ENCODE data around the gene ARL3.
A peak's percentile ranks its signal among the peaks of the same experiment; 100 is the strongest.

ARL3 gene

DNA sequence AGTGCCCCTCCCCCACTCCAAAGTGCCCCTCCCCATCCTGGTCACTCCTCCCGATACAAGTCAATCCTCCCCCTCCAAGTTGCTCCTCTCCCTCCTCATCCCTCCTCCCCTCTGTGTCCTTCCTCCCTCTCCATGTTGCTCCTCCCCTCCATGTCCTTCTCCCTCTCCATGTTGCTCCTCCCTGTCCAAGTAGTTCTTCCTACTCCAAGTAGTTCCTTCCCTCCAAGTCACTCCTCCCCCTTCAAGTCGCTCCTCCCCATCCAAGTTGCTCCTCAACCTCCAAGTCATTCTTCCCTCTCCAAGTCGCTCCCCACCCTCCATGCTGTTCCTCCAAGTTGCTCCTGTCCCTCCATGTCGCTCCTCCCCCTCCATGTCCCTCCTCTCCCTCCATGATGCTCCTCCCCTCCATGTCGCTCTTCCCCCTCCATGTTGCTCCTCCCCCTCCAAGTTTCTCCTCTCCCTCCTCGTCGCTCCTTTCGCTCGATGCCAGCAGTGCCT is 20.9 kb upstream of the ARL3 start:
- no peak overlapping the region for H3K4me3 ChIP-seq (ENCODE audit: low read length)
- TF ChIP-seq, protein P1, sequence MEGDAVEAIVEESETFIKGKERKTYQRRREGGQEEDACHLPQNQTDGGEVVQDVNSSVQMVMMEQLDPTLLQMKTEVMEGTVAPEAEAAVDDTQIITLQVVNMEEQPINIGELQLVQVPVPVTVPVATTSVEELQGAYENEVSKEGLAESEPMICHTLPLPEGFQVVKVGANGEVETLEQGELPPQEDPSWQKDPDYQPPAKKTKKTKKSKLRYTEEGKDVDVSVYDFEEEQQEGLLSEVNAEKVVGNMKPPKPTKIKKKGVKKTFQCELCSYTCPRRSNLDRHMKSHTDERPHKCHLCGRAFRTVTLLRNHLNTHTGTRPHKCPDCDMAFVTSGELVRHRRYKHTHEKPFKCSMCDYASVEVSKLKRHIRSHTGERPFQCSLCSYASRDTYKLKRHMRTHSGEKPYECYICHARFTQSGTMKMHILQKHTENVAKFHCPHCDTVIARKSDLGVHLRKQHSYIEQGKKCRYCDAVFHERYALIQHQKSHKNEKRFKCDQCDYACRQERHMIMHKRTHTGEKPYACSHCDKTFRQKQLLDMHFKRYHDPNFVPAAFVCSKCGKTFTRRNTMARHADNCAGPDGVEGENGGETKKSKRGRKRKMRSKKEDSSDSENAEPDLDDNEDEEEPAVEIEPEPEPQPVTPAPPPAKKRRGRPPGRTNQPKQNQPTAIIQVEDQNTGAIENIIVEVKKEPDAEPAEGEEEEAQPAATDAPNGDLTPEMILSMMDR (conservative IDR thresholded peaks at IDR 0.05; ENCODE audit: low read depth, low read length) = no peak
- DNase-seq (ENCODE audit: low read depth) = no peak

DNA sequence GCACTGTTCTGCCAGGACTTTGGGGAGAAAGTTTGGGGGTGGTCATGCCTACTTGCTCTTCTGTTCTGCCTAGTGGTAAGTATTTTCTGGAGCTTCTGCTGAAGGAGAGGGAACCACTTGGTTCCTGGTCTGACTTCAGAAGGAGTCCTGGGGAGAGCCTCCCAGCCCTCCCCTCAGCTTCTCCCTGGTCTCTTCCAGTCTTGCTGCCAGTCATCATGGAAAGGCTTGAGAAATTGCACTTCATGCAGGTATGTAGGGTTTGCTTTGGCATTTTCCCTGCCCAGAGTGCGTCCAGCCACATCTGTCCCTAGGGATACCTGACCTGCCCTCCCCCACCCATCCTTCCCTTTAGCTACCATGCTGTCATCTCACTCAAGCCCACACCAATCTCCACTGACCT is 18.5 kb upstream of the ARL3 start:
- no peak overlapping the region for H3K4me3 ChIP-seq (ENCODE audit: low read length)
- no peak for DNase-seq (ENCODE audit: low read depth)
- TF ChIP-seq, protein P1 (conservative IDR thresholded peaks at IDR 0.05; ENCODE audit: low read depth, low read length) = no peak

DNA sequence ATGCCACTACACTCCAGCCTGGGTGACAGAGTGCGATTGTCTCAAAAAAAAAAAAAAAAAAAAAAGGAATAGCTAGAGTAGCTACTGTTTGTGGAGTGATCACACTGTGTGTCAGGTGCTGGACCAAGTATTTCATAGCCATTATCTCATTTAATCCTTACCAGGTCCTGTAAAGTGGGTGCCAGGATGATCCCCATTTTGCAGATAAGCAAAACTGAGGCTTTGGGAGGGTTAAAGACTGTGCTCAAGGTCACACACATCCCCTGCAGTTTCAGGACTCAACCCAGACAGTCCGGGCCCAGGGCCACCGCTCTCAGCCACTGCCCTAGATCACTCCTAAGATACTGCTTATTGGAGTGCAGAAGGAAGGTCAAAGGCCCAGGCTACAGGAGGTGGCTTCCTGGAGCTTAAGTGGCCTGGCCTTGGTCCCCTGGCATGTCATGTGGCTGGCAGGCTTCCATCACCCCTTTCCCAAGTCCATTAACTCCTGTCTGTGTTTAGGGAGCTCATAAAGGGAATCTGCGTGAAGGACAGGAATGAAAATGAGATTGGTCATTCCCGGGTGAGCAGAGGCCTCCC is 17.1 kb upstream of the ARL3 start:
- DNase-seq (ENCODE audit: low read depth) = no peak
- TF ChIP-seq, protein P1 (conservative IDR thresholded peaks at IDR 0.05; ENCODE audit: low read depth, low read length) = no peak

DNA sequence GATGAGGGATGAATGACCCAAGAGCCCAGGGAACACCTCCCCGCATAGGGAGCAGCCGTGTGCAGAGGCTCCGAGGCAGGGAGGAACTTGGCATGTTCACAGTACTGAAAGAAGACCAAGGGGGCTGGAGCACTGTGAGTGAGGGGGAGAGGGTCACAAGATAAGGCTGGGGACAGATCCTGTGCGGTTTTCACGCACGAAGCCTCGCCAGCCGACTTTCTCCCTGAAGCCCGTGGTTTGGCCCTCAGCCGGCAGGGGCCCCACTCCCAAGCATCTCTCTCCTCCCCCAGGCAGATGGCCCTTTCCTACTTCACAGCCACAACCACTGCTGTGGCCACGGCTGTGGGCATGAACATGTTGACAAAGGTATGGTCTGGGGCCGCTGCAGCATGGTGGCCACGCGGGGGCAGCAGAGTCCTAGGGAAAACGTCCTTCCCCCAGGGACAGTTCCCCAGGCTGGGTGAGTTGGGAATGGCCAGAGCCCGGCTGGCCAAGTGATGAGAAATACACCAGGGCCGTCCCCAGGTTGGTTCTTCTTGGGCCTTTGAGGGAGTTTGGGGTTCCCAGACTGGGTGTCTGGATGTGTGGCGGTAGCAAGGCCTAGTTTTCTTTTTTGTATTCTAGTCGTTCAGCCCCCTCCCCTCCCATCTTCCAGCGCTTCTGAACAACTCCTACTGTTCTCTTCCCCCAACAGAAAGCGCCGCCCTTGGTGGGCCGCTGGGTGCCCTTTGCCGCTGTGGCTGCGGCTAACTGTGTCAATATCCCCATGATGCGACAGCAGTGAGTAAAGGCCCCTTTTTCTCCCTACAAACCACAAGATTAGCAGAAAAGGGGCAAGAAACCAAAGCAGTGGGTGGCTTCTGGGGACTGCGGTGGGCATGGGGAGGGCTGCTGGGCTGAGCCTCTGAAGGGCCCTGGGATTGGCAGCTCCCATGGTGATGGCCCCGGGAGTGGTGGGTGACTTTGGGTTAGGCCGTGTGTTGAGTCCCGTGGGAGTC is 15.1 kb upstream of the ARL3 start:
- H3K4me3 ChIP-seq (ENCODE audit: low read length) = no peak overlapping the region
- TF ChIP-seq, protein P1 (conservative IDR thresholded peaks at IDR 0.05; ENCODE audit: low read depth, low read length) = peak; percentile 91
- no peak for DNase-seq (ENCODE audit: low read depth)

More for the DNA sequence above, 17.1 kb upstream of the ARL3 start:
- no peak overlapping the region for H3K4me3 ChIP-seq (ENCODE audit: low read length)

DNA sequence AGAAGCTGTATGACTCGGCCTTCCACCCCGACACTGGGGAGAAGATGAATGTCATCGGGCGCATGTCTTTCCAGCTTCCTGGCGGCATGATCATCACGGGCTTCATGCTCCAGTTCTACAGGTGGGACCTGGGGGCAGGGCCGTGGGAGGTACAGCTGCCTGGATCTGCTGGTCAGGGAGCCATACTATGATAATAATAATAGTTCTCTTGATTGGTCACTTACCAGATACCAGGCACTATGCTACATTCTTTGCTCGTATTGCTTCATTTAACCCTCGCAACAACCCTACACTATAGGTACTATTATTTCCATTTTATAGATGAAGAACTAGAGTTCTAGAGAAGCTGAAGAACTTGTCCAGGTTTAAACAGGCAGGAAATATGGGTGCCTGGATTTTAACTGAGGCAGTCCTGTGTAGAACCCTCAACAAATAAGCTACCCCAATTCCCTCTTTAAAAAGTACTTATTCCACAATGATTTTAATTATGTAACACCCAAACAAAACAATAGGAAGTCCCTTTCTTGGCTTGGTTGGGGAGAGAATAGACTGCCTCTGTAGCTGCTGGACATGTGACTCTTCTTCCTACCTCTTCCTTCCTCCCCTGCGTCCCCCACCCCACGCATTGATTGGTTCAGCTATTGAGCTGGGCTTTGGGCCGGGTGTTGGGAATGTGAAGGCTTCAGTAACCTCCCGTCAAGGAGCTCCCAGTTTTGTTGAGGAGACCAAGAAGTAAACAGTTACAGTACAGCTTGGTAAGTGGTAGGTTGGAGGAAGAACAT is 13.0 kb upstream of the ARL3 start:
- TF ChIP-seq, protein P1 (conservative IDR thresholded peaks at IDR 0.05; ENCODE audit: low read depth, low read length) = no peak
- DNase-seq (ENCODE audit: low read depth) = no peak
- no peak overlapping the region for H3K4me3 ChIP-seq (ENCODE audit: low read length)

DNA sequence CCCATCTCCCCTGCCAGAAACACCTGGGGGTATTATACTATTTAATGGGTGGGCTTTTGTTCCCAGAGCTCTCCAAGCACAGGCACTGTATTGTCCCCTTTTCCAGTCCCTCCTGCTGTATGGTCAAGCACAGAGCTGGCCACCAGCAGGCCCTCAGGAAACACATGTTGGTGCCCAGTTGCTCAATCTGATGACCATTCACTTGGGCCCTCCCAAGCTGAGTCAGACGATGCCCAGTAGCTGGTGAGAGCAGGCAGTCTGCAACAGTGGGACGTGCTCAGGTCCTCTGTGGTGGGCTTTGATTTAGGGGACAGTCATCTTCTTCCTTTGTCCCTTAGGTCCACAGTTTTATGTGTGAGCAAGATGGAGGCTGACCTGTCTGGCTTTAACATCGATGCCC is 12.1 kb upstream of the ARL3 start:
- DNase-seq (ENCODE audit: low read depth) = no peak

More for the DNA sequence above, 12.1 kb upstream of the ARL3 start:
- no peak overlapping the region for H3K4me3 ChIP-seq (ENCODE audit: low read length)
- TF ChIP-seq, protein P1 (conservative IDR thresholded peaks at IDR 0.05; ENCODE audit: low read depth, low read length) = no peak

Data from retinal pigment epithelial cell (primary cell).